SK-MEL-5 (cell line): ENCODE data around the gene CNNM3. TPM values are rescaled to one million over a fixed set of nuclear protein-coding genes. Genes with fewer than 3 reads are reported as not detected.
A peak's percentile ranks its signal among the peaks of the same experiment; 100 is the strongest.

ENCODE experiments used
- DNase-seq: peaks from one replicate; pipeline ENCODE4 v3.0.0-alpha.2; 2016; ENCODE audit warnings: low read depth, low spot score
- in situ Hi-C: cut with HindIII; loops from 2 replicates; pipeline ENCODE4 v1.10.0; 2016; ENCODE audit warnings: low sequenced_read_pairs, high pct_unique_total_duplicates, low pct_unique_long_range_greater_than_20kb
- total RNA-seq: library from RNA; depleted of rRNA; stranded (reverse); fragments of >200 nt; shearing (Covaris generic); gene quantifications from 2 replicates; pipeline ENCODE4 v1.2.3, GENCODE V29; 2014

CNNM3 gene
- total RNA-seq, 1 experiment from 2014 or later, result 4.3 TPM

DNA sequence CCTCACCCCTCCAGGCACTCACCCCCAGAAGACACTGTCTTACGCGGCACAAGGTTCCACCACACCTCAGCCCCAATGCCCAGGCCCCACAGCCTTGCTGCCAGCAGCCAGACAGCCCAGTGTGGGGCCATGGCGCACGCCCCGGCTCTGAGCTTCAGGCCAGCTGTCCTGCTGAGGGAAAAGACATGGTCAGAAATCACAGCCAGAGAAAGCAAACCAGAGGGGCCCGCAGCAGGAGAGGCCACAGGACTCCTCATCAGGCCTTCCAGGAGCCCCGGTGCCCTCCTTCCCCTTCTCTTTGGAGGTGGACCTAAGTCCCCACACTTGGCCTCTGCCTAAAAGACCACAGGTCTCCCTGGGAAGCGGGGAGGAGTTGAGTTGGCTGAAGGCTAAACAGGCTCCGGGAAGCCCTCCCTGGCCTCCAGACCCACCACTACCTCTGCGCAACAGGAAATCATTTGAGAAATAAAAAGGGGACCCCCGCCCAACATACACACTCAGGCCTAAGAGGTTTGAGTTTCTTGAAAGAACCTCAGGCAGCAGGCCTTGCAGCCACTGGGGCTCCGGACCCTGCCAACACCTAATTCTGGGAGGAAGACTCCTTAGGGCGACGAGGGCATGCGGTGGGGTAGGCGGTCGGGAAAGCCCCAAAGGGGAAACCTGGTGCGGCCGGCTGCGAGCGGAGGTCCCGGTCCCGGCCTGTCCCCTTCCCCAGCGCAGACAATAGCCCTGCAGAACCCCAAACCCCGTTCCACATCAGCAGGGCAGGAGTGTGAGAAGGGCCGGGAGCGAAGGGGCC is 51.9 kb downstream of the CNNM3 start:
- in situ Hi-C loops, result no loop called here
- no peak for DNase-seq

- peak; percentile 86 for DNase-seq
- in situ Hi-C loops, result no loop called here
These were observed 52.6 kb downstream of the CNNM3 start for GRCh38 chr2:96868555-96869280.

GRCh38 chr2:96869281-96869821 is 53.3 kb downstream of the CNNM3 start:
- DNase-seq, result no peak
- in situ Hi-C loops, result no loop called here

- DNase-seq, result no peak
- in situ Hi-C loops, result no loop called here
These were observed 54.0 kb downstream of the CNNM3 start, which contains the start of gene SEMA4C for GRCh38 chr2:96869822-96870625. Gene SEMA4C, minus strand, starts transcription at chr2:96870080. Its CDS starts 2,194 bp downstream, at chr2:96867886.

- no peak for DNase-seq
- in situ Hi-C loops, result no loop called here
These were observed 54.7 kb downstream of the CNNM3 start for GRCh38 chr2:96870626-96871255.

- in situ Hi-C loops, result no loop called here
- no peak for DNase-seq
These were observed 56.7 kb downstream of the CNNM3 start for GRCh38 chr2:96872591-96873349.

DNA sequence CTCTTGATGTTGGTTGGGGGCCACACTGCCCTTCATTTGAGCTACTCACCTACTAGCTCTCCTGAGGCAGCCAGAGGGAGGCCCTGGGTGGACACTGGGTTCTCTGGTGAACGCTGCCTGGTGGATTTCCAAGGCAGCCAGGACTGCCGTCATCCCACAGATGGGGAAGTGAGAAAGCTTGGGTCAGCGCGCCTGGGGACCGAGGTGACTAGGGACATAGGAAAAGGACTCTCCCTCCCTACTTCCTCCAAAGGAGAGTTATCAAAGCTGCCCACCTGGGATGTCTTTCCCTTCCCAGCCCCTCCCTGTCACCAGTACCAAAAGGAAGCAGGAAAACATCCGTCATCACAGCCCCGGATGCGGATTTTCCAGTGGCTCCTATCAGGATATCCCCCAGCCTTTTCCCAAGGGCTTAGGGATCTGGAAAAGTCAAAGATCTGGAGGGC is 57.6 kb downstream of the CNNM3 start:
- no peak for DNase-seq
- in situ Hi-C loops, result no loop called here

GRCh38 chr2:96874198-96874831 is 58.2 kb downstream of the CNNM3 start:
- in situ Hi-C loops, result no loop called here
- no peak for DNase-seq

DNA sequence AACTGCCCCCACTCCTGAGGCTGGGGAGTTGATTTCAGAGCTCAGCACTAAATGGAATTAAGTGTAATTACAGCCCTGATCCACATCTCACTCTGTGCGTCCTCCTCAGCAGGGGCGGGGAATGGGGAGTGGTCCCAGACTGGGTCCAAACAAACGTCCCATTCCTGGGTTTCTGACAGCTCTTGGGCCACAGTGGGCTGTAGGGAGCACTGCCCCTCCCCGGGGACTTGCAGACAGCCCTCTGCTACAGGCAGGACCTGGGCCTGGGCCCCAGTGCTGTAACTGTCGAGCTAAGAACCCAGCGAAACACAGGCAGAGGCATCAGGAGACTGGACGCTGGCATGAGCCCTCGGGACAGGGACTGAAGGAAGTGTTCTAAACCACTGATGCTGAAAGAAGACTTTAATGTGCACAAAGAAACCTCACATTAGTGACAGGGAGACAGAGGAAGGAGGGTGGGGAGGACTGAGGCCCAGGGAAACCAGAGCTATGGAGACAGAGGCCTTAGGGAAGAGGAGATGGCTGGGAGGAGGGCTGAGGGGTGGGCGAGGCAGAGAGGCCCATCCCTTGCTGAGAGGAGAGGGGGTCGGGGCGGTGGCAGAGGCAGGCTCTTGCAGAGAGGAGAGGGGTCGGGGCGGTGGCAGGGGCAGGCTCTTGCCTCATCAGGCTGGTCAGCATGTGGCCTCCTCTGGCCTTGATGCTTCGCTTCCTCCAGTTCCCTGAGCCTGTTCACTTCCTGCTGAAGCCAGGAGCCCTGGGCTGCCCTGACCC is 59.6 kb downstream of the CNNM3 start:
- peak; percentile 74 for DNase-seq
- in situ Hi-C loops, result no loop called here

- no peak for DNase-seq
- in situ Hi-C loops, result no loop called here
These were observed 60.4 kb downstream of the CNNM3 start for GRCh38 chr2:96876269-96877041.

DNA sequence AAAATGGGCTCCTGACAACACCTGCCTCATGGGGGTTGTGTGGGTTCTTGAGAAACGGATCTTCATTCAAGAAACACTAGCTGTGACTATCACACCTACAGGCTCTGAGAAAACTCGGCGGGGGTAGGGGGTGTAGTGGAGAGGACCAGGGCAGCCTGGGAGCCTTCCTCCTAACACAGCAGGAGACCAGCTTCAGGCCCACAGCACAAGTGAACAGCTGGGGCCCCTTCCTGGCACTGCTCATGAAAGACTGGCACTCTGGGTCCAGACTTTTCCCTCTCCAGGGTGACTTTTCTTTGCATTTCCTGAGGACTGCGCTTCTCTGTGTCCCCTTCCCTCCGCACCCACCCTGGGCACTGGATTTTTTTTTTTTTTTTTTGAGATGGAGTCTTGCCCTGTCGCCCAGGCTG is 61.0 kb downstream of the CNNM3 start:
- in situ Hi-C loops, result no loop called here
- no peak for DNase-seq

- DNase-seq, result no peak
- in situ Hi-C loops, result no loop called here
These were observed 61.6 kb downstream of the CNNM3 start for GRCh38 chr2:96877631-96878092.

- no peak for DNase-seq
- in situ Hi-C loops, result no loop called here
These were observed 62.1 kb downstream of the CNNM3 start for GRCh38 chr2:96878171-96878570.

GRCh38 chr2:96878796-96879544 is 62.9 kb downstream of the CNNM3 start:
- in situ Hi-C loops, result no loop called here
- DNase-seq, result no peak
